HG03135 (cell line): ENCODE results near the gene OBP2A.

Experiments used
- ATAC-seq: cut with Tn5 transposase; IDR thresholded peaks from one replicate; pipeline ENCODE4 v1.9.1; 2021; ENCODE audit warnings: mild to moderate bottlenecking, moderate library complexity; ENCODE audit not compliant: unreplicated experiment

The OBP2A gene

DNA sequence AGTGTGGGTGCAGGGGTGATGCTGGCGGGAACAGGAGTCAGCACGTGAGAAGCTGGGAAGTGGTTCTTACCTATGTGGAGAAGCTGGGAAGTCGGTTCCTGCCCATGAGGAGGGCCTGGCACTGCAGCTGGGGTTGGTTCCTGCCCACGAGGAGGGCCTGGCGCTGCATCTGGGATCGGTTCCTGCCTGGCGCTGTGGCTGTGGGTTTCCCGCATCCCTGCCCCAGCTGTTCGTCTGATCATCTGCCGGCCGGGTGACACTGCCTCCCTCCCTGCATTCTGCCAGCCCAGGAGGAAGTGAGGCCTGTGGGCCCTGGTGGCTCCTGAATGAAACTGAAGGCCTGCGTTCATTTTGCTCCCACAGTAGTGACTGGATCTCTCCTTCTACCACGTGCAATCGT lies 5.1 kb downstream of the OBP2A start:
- no peak for ATAC-seq

DNA sequence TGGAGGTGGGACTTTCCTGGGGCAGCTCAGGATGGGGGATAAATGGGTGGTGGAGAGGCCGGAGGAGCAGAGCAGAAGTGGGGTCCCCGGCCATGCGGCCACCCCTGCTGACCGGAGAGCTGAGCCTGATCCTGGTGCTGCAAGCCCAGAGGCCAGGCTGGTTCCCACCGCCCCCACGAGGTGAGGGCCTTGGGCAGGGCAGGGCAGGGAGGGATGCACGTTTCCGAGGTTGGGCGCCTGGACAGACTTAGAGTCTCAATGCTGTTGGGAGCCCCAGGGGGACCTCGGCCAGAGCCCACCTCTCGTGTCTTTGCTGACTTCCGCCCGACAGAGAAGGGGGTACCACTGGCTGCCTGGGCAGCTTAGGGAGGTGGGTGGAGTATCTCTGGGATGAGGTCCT lies 5.5 kb downstream of the OBP2A start:
- ATAC-seq = no peak

DNA sequence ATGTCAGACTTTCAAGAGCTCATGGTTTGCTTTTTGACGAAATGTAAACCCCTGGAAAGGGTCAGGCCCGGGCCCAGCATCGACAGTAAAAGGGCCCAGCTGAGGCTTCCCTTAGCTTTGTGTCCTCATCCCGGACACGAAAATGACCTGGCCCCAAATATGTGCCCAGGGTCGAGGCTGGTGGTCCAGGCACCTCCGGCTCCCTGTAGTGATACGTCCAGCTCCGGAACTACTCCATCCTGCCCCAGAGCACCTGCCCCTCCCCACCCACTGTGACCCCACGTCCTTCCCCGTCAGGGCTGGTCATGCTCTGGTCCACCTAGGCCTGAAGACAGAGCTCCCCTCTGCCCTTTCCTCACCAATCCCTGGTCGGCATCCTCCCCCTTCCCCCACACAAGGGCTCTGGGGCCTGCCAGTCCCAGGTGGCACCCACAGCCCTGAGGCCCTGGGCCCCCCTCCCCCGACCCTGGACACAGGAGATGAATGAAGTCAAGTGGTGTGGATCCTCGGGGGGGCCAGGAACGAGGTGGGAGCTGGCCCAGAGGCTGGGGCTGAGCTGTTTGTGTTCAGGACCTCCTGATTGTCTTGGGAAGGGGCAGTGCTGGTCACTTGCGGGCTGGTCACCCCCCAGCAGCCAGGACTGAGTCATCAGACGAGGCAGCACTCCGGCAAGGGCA lies 6.2 kb downstream of the OBP2A start:
- no peak for ATAC-seq

DNA sequence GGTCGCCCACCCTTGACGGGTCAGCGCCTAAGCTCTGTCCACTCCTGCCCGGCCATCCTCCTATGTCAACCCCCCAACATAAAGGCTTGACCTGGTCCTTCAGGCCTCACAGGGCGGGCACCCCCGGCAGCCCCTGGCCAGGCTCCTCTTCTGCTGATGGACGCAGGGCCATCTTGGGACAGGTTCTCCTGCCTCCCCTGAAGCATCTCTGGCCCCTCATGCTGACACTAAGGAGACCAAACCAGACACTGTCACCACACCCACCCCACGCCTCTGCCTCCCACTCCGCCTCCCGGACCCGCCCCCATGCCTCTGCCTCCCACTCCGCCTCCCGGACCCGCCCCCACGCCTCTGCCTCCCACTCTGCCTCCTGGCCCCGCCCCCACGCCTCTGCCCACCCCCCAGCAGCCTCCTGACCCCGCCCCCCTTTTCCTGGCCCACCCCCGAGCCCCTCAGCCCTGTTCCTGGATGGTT lies 6.8 kb downstream of the OBP2A start:
- ATAC-seq = no peak

DNA sequence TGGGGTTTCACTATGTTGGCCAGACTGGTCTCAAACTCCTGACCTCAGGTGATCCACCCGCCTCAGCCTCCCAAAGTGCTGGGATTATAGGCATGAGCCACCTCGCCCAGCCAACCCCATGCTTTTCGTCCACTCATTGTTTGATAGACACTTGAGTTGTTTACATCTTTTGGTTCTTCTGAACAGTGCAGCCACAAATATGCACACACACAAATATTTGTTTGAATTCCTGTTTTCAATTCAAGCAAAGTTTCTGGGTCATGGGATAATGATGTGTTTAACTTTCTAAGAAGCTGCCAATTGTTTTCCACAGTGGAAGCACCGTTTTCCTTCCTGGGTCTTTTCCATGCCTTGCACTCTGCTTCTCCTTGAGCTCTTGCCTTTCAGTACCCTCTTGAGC lies 8.8 kb downstream of the OBP2A start:
- ATAC-seq = no peak

DNA sequence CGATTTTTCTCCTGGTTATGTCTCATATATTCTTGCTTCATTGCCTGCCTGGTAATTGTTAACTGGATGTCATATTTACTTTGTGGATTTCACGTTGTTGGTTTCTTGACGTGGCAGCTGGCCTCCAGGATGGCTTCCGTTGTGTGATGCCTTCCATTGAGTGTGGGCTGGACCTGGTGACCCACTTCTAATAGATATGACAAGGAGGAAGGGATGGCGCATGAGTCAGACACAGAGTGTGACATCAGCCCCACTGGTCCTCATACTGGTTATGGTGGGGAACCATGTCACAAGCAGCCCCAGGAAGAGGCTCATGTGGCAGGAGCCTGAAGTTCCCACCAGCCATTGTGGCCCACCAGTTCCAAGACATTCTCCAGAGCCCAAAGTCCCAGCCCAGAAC lies 9.3 kb downstream of the OBP2A start:
- no peak for ATAC-seq

DNA sequence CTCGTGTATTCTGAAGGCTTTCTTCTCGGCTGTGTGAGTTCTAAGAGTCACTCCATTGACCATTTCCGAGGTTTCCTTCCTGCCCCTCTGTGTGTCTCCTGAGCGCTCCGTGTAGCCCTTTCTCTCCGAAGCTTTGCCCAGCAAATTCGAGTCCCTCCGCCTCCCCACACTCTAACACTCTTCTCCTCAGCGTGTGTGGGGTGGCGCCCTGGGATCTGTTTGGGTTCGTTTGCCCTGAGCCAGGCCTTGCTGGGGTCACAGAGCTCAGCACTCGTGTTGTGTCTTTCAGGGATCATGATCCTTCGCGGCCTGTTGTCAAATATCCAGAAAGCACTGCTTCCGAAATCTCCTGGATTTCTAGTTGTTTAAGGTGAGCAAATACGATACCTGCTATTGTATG lies 10.0 kb downstream of the OBP2A start:
- ATAC-seq = no peak

DNA sequence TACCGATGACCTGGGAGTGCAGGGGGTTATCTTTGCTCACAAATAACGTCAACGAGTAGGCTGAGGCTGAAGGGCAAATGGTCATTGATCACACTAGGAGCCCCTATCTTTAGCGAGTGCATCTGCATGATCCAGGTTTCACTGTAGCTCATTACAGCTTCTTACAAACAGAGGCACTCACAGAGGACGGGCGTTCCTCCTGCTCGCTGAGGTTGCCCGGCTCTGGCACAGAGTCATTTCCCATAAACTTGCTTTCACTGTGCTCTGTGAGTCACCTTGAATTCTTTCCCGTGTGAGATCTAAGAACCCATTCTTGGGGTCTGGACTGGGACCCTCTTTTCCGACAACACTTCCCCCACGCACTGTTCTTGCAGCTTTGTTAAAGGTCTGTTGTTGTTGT lies 13.7 kb downstream of the OBP2A start:
- no peak for ATAC-seq

DNA sequence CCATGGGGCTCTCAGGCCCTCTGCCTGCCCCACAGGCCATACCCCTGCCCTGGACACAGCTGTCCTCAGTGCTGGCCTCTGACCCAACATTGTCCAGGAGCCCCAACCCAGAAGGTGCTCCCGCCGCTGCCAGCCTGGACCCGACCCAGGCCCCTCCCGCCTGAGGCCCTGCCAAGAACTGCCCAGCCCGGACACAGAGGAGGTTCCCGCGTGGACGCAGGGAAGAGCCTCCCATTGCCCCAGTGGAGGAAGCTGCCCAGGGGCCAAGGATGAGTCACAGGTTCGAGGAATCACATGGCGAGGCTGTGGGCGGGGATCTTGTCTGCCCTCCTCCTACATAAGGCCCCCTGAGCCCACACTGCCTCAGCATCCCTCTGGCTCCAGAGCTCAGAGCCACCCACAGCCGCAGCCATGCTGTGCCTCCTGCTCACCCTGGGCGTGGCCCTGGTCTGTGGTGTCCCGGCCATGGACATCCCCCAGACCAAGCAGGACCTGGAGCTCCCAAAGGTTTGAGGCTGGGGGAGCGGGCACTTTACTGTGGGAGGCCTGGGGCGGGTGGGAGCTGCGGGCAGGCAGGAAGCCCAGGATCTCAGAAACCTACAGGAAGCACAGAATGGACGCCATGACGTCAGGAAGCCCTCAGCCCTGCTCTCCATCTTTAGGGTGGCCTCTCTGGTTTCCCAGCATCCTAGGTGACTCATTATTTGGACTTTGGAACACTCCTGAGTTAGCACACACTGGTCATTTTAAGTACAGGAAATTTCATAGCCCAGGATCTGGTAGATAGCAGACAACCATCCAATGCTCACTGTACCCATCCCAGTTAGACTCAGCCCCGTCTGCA lies 15.7 kb downstream of the OBP2A start, which contains the start of gene PAEP:
TSS of gene PAEP (plus strand) at position 366 of the 844 bp plus-strand sequence.
- ATAC-seq = no peak

DNA sequence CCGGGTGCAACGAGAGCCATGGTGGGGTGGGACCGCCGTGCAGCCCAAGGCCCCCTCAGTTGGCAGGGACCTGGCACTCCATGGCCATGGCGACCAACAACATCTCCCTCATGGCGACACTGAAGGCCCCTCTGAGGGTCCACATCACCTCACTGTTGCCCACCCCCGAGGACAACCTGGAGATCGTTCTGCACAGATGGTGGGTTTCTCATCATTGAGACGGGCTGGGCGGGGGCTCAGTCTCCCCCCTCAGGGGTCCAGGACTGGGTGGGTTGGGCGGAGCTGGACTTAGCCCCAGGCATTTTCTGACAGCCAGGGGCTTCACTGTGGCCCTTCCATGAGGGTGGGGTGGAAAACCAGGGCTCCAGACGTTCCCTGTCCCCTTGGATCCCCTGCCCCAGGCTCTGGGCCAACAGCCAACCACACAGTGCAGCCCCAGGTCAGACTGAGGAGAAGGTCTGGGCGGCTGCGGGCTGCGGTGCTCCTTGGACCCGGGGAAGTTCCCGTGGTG lies 16.4 kb downstream of the OBP2A start:
- ATAC-seq = no peak

DNA sequence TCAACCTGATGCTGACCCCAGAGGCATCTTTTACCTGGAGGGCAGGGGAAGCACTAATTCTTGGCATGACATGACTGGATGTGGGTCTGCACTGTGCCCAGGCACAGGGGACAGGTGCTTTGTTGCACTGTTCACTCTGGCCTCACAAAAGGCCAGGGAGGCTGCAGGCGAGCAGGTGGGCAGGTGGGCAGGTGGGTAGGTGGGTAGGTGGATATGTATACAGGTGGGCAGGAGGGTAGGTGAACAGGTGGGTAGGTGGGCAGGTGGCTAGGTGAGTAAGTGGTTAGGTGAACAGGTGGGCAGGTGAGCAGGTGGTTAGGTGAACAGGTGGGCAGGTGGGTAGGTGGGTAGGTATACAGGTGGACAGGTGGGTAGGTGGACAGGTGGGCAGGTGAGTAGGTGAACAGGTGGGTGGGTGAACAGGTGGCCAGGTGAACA lies 17.1 kb downstream of the OBP2A start:
- no peak for ATAC-seq

DNA sequence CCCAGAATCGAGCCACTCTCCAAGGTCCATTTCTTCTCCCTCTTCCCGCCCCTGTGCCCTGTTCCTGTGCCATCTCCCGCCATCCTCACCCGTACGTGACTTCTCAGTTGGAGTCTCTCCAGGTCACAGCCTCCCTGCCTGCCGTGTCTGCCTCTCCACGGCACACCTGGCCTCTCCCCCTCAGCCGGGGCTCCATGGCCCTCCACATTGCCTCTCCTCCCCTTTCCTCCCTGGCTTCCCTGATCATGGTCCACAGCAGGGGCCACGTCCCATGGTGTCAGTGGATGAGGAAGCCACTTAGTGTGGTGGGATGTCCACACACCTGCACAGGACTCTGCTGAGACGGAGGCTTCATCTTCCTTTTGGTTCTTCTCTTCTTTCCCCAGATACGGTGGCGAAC lies 17.9 kb downstream of the OBP2A start:
- no peak for ATAC-seq

DNA sequence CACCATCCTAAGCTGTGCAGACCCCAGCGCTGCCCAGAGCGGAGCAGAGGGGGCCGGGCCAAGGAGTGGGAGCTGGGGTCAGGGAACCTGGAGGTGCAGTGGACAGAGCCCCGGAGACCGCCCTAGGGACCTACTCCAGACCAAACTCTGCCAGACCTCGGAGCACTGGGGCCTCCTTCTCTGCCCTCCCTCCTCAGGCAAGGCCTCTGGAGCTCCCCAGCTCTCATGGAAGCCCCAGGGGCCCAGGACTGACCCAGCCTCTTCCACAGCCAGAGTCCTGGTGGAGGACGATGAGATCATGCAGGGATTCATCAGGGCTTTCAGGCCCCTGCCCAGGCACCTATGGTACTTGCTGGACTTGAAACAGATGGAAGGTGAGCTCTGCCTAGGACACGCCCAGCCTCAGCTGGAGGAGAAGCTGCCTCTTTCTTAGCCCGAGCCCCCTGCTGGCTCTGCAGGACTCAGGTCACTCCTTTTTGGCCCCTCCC lies 19.3 kb downstream of the OBP2A start:
- ATAC-seq = no peak

DNA sequence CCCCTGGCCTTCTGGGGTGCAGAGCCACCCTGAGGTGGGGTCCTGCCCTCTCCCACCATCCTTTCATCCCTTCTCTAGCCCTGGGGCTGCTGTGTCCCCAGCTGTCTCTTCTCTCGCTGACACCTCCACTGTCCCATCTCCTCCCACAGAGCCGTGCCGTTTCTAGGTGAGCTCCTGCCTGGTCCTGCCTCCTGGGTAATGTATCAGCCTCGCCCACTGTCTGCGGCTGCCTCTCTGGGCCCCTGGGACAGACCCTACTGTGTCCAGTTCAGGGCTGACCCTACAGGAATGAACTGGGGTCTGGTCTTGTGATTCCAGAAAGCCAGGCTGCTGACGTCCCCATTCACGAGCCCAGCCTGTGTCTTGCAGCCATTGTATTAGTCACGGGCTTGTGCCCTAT lies 19.7 kb downstream of the OBP2A start:
- no peak for ATAC-seq

DNA sequence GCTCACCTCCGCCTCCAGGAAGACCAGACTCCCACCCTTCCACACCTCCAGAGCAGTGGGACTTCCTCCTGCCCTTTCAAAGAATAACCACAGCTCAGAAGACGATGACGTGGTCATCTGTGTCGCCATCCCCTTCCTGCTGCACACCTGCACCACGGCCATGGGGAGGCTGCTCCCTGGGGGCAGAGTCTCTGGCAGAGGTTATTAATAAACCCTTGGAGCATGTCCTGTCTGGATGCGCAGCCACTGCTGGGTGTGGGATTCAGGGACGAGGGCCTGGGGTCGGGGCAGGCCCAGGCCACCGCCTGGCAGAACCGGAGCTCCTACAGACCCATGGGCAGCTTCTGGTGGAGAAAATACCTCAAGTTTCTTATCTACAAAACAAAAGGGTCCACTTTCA lies 20.6 kb downstream of the OBP2A start:
- ATAC-seq = no peak

DNA sequence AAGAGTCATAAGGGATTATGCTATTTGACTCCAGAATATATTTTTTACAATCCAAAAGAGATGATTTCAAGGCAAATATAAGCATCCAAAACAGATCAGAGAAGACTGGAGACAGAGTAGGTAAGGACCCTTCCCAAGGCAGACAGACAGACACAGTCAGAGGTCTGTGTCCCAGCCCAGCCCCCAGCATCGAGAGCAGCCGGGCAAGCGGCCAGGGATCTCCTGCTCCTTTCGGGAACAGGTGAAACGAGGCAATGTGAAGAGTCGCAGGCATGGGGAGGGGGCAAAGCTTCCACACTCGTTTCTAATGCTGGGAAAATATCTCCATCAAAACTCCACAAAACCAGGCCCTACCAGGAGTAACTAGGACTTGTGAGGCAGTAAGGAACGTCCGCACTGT lies 21.4 kb downstream of the OBP2A start:
- no peak for ATAC-seq

DNA sequence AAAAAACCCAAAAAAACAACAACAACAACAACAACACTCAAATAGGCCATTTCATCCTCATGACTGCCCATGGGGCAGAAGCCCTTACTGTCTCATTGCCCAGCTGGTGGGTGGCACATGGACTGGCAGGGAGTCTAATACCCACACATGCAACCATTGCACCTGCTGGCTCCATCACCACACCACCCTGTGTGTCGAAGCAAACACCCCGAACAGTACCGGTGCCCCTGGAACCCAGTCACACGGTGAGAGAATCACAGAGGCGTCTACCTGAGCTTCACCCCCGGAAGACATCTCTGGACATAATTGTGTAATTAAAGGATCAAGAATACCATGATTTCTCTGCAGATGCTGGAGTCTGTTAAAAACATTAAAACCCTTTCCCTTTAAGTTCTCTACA lies 22.1 kb downstream of the OBP2A start:
- ATAC-seq = no peak

DNA sequence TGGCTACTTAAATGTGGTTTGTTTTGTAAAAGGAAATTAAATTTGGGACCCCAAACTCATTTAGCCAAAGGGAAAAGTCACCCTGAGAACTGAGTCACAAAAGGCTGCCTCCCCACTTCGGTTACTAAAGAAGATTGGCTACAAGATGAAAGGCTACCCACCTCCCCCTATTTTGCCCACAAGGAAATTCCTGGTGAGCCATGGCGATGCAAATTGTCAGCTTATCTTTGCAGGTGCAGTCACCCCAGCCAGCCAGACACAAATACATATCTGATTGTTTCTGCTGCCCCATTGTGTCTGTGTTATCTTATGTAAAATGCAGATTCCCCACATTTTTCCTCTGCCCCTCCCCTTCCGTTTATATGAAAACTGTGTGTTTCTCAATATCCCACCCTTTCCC lies 24.5 kb downstream of the OBP2A start:
- no peak for ATAC-seq

DNA sequence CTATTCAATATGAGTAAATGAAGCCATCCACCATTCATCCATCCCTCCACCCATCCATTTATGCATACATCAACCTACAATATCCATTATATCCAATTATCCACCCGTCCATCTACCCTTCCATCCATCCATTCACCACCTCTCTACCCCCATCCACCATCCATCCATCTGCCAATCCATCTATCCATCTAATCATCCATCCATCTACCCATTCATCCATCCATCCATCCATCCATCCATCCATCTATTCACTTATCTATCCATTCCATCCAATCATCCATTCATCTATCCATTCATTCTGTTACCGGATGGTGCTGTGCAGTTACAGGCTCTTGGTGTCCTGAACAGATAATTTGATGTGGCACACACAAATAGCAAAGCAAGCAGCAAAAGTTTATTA lies 26.3 kb downstream of the OBP2A start:
- no peak for ATAC-seq

DNA sequence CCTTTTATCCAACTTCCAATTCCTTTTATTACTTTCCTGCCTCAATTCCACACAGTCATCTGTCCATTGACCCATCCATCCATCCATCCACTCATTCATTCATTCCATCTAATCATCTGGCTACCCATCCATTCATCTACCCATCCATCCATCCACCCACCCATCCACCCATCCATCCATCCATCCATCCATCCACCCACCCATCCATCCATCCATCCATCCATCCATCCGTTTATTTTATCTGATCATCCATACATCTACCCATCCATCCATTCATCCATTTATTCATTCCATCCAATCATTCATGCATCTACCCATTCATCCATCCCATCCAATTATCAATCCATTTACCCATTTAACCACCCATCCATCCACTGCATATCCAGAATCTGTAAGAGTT lies 27.2 kb downstream of the OBP2A start:
- ATAC-seq = no peak

DNA sequence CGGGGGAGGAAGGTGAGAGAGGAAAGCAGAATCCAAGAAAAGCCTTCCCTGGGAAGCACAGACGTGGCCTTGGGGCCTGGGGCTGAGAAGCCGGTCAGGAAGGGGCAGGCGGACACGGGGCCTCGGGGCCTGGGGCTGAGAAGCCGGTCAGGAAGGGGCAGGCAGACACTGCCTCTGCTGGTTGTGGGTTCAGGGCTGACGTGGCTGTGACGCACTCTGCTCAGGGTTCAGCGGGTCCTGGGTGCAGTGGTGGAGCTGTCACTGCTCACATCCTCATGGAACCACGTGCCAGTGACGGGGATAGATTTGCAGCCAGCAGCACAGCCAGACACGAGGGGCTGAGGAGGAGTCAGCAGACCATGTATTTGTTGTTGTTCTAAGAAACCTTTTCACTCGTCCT lies 28.4 kb downstream of the OBP2A start:
- no peak for ATAC-seq

DNA sequence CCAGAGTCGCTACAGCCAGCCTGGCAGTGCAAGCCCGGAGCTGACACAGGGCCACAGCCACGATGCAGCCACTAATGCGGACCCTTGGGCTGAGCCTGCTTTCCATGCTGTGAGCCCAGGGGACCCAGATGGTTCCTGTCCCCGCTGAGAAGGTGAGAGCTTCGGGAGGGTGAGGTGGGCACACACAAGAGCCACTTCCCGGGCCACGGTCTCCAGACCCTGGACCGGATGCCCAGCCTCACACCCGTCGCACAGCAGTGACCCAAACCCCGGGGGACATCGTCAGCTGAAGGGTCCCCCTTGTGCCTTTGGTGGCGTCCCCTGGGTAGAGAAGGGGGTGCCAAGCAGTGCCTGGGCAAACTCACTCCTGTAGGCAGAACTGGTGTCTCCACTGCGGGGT lies 29.0 kb downstream of the OBP2A start:
- ATAC-seq = no peak
